K562 (cell line): ENCODE results near the gene CABP4. TPM values are rescaled to one million over a fixed set of nuclear protein-coding genes. Genes with fewer than 3 reads are reported as not detected.
A peak's percentile ranks its signal among the peaks of the same experiment; 100 is the strongest.

Source experiments
- CAMTA2 ChIP-seq: fragments of 250-450 bp; sonication (Bioruptor Pico); conservative IDR thresholded peaks from 2 replicates; pipeline ENCODE4 v1.5.1; 2022
- CREB5 ChIP-seq: fragments of 250-450 bp; sonication (Bioruptor Pico); IDR thresholded peaks from 2 replicates; pipeline ENCODE4 v1.5.0; 2020; ENCODE audit warnings: mild to moderate bottlenecking
- GTF2F1 ChIP-seq: IDR thresholded peaks from 2 replicates; pipeline ENCODE4 v1.6.1; 2011; ENCODE audit warnings: low read depth, low read length, improper control_type of control experiment
- KDM4B ChIP-seq, 2 experiments: fragments of 450-650 bp in 1 of 2; sonication (generic) in 1 of 2; IDR thresholded peaks; 2 replicates each; pipeline ENCODE4 v1.6.1; 2016 to 2017; ENCODE audit warnings: borderline replicate concordance in 2 of 2, antibody characterized with exemption in 1 of 2, low read depth in 1 of 2, mild to moderate bottlenecking in 1 of 2
- NFE2L1 ChIP-seq: fragments of 450-650 bp; IDR thresholded peaks from 2 replicates; pipeline ENCODE4 v1.6.1; 2016; ENCODE audit warnings: missing genetic modification characterization, low read depth, mild to moderate bottlenecking, missing compliant biosample characterization, moderate library complexity, borderline replicate concordance
- PHF20 ChIP-seq: fragments of 450-650 bp; IDR thresholded peaks from 2 replicates; pipeline ENCODE4 v1.6.1; 2018; ENCODE audit not compliant: partially characterized antibody
- POLR2A ChIP-seq: fragments of 450-650 bp; conservative IDR thresholded peaks from 2 replicates; pipeline ENCODE4 v1.6.1; 2016
- POU5F1 ChIP-seq: fragments of 150-350 bp; IDR thresholded peaks from 2 replicates; pipeline ENCODE4 v1.6.1; 2014; ENCODE audit warnings: borderline replicate concordance, low read length, low read depth, mild to moderate bottlenecking; ENCODE audit not compliant: partially characterized antibody
- SMARCB1 ChIP-seq: IDR thresholded peaks from 2 replicates; pipeline ENCODE4 v1.6.1; 2011; ENCODE audit warnings: improper control_type of control experiment, low read depth; ENCODE audit not compliant: insufficient read length
- XRCC3 ChIP-seq: fragments of 450-650 bp; IDR thresholded peaks from 2 replicates; pipeline ENCODE4 v1.6.1; 2017; ENCODE audit warnings: mild to moderate bottlenecking, moderate library complexity
- ZC3H11A ChIP-seq: IDR thresholded peaks from 2 replicates; pipeline ENCODE4 v1.6.1; 2012; ENCODE audit warnings: low read depth, low read length, improper control_type of control experiment
- ZNF174 ChIP-seq: fragments of 250-450 bp; sonication (Bioruptor Pico); IDR thresholded peaks from 2 replicates; pipeline ENCODE4 v1.4.0; 2020; ENCODE audit warnings: mild to moderate bottlenecking
- ZNF76 ChIP-seq: fragments of 250-450 bp; sonication (Bioruptor Pico); IDR thresholded peaks from 2 replicates; pipeline ENCODE4 v1.4.0; 2020; ENCODE audit warnings: mild to moderate bottlenecking, moderate library complexity, borderline replicate concordance
- polyA plus RNA-seq, 8 experiments: library from polyadenylated mRNA; depleted of rRNA in 4 of 8; stranded (reverse) in 5 of 8; unstranded in 3 of 8; fragments of >200 nt; fragmentation: Nextera tagmentation in 2 of 8; fragmentation: Illumina TruSeq in 1 of 8; extraction: Ambion mirVana in 2 of 8; extraction: Trizol in 1 of 8; gene quantifications; 2 replicates each; pipeline versions ENCODE4 v1.2.1 to v1.2.3, GENCODE V29; 2011 to 2014; ENCODE audit warnings: inconsistent platforms in 1 of 8, missing spikeins in 1 of 8
- total RNA-seq, 7 experiments: library from RNA; depleted of rRNA in 6 of 7; stranded (reverse); fragments of >200 nt in 6 of 7; fragmentation: Illumina TruSeq in 2 of 7; extraction: Trizol in 2 of 7; gene quantifications; 2 replicates each; pipeline versions ENCODE4 v1.2.1 to v1.2.3, GENCODE V29; 2011 to 2021; ENCODE audit warnings: low replicate concordance in 1 of 7
- TF ChIP-seq, protein P1 (sequence below): sonication (generic); formaldehyde crosslinking; IDR thresholded peaks from 2 replicates; pipeline ENCODE4 v1.8.0; 2023; ENCODE audit warnings: missing genetic modification reagents, mild to moderate bottlenecking, borderline replicate concordance
- TF ChIP-seq, protein P2 (sequence below), 2 experiments: IDR thresholded peaks in 1 of 2; conservative IDR thresholded peaks in 1 of 2; 2 replicates each; pipeline ENCODE4 v1.6.1; 2016; ENCODE audit warnings: low read depth in 2 of 2, mild to moderate bottlenecking in 1 of 2, missing compliant biosample characterization in 1 of 2, missing genetic modification characterization in 1 of 2, moderate library complexity in 1 of 2
- TF ChIP-seq, protein P3 (sequence below): fragments of 250-450 bp; sonication (Bioruptor Pico); IDR thresholded peaks from 2 replicates; pipeline ENCODE4 v1.8.0; 2022; ENCODE audit warnings: inconsistent platforms, mild to moderate bottlenecking, moderate library complexity, borderline replicate concordance

CABP4 gene
- total and polyA plus RNA-seq, 9 of the 15 experiments (the other 6 are each of a cell fraction or from before 2014, with no cell fraction given) = 0.11 TPM; not detected in 8

- TF ChIP-seq, protein P1, sequence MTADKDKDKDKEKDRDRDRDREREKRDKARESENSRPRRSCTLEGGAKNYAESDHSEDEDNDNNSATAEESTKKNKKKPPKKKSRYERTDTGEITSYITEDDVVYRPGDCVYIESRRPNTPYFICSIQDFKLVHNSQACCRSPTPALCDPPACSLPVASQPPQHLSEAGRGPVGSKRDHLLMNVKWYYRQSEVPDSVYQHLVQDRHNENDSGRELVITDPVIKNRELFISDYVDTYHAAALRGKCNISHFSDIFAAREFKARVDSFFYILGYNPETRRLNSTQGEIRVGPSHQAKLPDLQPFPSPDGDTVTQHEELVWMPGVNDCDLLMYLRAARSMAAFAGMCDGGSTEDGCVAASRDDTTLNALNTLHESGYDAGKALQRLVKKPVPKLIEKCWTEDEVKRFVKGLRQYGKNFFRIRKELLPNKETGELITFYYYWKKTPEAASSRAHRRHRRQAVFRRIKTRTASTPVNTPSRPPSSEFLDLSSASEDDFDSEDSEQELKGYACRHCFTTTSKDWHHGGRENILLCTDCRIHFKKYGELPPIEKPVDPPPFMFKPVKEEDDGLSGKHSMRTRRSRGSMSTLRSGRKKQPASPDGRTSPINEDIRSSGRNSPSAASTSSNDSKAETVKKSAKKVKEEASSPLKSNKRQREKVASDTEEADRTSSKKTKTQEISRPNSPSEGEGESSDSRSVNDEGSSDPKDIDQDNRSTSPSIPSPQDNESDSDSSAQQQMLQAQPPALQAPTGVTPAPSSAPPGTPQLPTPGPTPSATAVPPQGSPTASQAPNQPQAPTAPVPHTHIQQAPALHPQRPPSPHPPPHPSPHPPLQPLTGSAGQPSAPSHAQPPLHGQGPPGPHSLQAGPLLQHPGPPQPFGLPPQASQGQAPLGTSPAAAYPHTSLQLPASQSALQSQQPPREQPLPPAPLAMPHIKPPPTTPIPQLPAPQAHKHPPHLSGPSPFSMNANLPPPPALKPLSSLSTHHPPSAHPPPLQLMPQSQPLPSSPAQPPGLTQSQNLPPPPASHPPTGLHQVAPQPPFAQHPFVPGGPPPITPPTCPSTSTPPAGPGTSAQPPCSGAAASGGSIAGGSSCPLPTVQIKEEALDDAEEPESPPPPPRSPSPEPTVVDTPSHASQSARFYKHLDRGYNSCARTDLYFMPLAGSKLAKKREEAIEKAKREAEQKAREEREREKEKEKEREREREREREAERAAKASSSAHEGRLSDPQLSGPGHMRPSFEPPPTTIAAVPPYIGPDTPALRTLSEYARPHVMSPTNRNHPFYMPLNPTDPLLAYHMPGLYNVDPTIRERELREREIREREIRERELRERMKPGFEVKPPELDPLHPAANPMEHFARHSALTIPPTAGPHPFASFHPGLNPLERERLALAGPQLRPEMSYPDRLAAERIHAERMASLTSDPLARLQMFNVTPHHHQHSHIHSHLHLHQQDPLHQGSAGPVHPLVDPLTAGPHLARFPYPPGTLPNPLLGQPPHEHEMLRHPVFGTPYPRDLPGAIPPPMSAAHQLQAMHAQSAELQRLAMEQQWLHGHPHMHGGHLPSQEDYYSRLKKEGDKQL = peak; percentile 41; the same call in 1 of the 2 replicates
- TF ChIP-seq, protein P2, sequence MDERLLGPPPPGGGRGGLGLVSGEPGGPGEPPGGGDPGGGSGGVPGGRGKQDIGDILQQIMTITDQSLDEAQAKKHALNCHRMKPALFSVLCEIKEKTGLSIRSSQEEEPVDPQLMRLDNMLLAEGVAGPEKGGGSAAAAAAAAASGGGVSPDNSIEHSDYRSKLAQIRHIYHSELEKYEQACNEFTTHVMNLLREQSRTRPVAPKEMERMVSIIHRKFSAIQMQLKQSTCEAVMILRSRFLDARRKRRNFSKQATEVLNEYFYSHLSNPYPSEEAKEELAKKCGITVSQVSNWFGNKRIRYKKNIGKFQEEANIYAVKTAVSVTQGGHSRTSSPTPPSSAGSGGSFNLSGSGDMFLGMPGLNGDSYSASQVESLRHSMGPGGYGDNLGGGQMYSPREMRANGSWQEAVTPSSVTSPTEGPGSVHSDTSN (CRISPR knock-in tag; IDR thresholded peaks at IDR 0.05; ENCODE audit: low read depth) = no peak
- TF ChIP-seq, protein P2 (tag; conservative IDR thresholded peaks at IDR 0.05; ENCODE audit: low read depth) = no peak
- peak; percentile 59; the same call in 1 of the 2 replicates for TF ChIP-seq ZNF76 (CRISPR knock-in tag)
- no peak for TF ChIP-seq XRCC3
- TF ChIP-seq, protein P3, sequence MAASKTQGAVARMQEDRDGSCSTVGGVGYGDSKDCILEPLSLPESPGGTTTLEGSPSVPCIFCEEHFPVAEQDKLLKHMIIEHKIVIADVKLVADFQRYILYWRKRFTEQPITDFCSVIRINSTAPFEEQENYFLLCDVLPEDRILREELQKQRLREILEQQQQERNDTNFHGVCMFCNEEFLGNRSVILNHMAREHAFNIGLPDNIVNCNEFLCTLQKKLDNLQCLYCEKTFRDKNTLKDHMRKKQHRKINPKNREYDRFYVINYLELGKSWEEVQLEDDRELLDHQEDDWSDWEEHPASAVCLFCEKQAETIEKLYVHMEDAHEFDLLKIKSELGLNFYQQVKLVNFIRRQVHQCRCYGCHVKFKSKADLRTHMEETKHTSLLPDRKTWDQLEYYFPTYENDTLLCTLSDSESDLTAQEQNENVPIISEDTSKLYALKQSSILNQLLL (CRISPR knock-in tag) = no peak
- TF ChIP-seq SMARCB1 = no peak
- no peak for TF ChIP-seq KDM4B (IDR thresholded peaks at IDR 0.05; ENCODE audit: borderline replicate concordance in 2 of 2, low read depth in 1 of 2)
- no peak for TF ChIP-seq ZNF174
- TF ChIP-seq PHF20 = peak; percentile 77
- no peak for TF ChIP-seq ZC3H11A
- TF ChIP-seq CAMTA2 (CRISPR knock-in tag) = no peak
- no peak for TF ChIP-seq CREB5
- peak; percentile 38; the same call in 1 of the 2 replicates for TF ChIP-seq POLR2A
- TF ChIP-seq POU5F1 = no peak
- TF ChIP-seq GTF2F1 = no peak
- no peak for TF ChIP-seq NFE2L1 (tag)
Observed at GRCh38 chr11:67463680-67464410, 8.7 kb downstream of the CABP4 start (continued).
